ENCODE measurements around the gene RPL29. TPM values are rescaled to one million over a fixed set of nuclear protein-coding genes. Genes with fewer than 3 reads are reported as not detected.

Gene RPL29
- total RNA-seq, 1 donor from 2014 or later = 1,678 TPM

DNA sequence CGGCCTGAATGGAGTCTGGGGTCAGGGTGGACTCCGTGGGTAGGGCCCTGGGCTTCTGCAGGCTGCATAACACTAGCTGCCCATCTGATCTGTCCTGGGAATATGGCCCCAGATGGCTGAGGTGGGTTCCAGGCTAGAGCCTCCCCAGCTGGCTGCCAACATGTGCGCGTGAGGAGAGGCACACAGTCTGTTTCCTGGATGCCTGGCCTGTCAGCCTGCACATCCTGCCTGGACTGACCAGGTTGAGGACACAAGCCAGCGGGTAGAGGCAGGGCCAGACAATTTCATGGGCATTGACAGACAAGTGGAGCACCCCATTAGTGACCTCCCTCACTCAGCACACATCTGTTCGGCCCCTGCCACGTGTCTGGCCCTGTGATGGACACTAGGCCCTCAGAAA lies 29.8 kb upstream of the RPL29 start:
- no peak for TF ChIP-seq POLR2A (IDR thresholded peaks at IDR 0.05)
- TF ChIP-seq, protein P1, sequence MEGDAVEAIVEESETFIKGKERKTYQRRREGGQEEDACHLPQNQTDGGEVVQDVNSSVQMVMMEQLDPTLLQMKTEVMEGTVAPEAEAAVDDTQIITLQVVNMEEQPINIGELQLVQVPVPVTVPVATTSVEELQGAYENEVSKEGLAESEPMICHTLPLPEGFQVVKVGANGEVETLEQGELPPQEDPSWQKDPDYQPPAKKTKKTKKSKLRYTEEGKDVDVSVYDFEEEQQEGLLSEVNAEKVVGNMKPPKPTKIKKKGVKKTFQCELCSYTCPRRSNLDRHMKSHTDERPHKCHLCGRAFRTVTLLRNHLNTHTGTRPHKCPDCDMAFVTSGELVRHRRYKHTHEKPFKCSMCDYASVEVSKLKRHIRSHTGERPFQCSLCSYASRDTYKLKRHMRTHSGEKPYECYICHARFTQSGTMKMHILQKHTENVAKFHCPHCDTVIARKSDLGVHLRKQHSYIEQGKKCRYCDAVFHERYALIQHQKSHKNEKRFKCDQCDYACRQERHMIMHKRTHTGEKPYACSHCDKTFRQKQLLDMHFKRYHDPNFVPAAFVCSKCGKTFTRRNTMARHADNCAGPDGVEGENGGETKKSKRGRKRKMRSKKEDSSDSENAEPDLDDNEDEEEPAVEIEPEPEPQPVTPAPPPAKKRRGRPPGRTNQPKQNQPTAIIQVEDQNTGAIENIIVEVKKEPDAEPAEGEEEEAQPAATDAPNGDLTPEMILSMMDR (IDR thresholded peaks at IDR 0.05) = no peak
- no peak for TF ChIP-seq POLR2AphosphoS5 (IDR thresholded peaks at IDR 0.05; ENCODE audit: insufficient read depth in 1 of 2, low read depth in 1 of 2)
- intact Hi-C loops (cut with DNase I) = no loop called here
- Histone ChIP-seq H3K36me3 (no peaks in the 10 kb centered on the region), H3K27ac (no peak overlapping the region), H3K4me1 (peaks cover 26% of the 10 kb centered on the region), H3K27me3 (no peaks in the 10 kb centered on the region), H3K4me3 (no peak overlapping the region), H3K9me3 (no peaks in the 10 kb centered on the region)
- DNase-seq (ENCODE audit: extremely low spot score in 2 of 2) = no peak

DNA sequence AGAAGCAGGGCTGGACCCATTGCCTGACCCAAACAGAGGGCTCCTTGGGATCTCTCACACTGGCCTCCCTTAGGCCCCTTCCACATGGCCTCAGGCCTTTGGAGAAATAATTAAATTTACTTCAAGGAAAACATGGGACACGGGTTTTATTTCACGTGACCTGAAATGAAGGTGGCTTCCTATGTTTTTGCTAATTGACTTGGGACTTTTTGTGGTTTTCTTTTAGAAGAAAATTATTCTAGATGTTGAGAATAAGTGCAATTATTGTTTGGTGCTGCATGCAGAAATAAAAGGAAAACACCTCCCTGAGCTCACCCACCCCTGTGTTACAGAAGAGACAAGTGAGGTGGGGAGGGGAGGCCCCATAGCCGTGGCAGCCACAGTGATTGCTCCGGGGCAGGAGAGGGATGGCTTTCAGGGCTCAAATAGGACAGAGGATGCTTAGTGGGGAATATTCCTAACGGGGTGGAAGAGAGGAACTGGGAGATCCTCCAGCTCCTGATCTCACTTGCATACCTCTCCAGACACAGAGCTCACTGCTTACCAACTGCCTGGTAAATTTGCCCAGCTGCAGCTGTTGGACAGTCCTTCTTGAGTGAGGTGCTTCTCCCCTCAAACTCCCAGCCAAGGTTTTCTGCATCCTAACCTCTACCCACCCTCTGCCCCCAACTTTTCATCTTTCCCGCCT lies 29.2 kb upstream of the RPL29 start:
- Histone ChIP-seq H3K36me3 (no peaks in the 10 kb centered on the region), H3K27ac (no peak overlapping the region), H3K9me3 (no peaks in the 10 kb centered on the region), H3K4me1 (peaks cover 28% of the 10 kb centered on the region), H3K27me3 (no peaks in the 10 kb centered on the region), H3K4me3 (no peak overlapping the region)
- TF ChIP-seq POLR2AphosphoS5 (IDR thresholded peaks at IDR 0.05; ENCODE audit: insufficient read depth in 1 of 2, low read depth in 1 of 2) (no peak), POLR2A (IDR thresholded peaks at IDR 0.05) (no peak)
- TF ChIP-seq, protein P1 (IDR thresholded peaks at IDR 0.05) = no peak
- intact Hi-C loops (cut with DNase I) = no loop called here
- DNase-seq (ENCODE audit: extremely low spot score in 2 of 2) = no peak

DNA sequence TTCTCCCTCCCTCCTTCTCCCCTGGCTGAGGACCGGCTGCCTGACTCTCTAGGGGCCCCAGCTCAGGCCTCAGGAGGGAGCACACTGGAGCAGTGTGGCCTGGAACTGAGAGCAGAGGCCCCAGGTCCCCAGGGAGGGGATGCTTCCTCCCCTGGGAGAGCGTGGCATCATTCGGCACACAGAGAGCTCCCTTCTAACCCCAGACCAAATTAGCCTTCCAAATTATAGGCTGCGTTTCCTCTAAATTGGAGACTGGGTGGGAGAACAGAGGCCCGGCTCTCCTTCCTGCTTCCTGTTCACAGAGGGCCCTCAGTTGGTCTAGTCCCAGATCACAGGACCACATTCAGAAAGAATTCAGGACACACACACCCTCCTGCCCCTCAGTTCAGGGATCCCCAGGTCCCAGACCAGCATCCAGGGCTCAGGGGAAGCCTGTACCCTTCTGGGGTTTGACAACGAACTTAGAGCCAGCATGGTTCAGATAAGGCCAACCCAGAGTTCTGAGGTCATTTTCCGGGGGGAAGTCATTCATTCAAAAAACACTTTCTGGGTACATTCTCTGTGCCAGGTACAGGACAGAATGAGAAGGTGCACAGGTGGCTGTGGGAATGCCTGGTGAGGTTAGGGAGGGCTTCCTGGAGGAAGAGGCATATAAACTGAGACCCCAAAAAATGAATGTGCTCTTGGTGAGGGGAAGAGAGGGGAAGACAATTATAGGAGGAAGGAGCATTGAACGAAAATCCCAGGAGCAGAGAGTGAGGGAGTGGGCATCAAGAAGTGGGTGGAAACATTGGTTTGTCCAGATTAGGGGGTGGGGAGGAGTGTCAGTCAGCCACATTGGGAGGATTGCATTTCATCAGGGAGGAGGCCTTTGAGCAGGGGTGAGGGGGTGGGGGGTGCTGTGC lies 28.4 kb upstream of the RPL29 start:
- no peak for DNase-seq (ENCODE audit: extremely low spot score in 2 of 2)
- Histone ChIP-seq H3K4me1 (peaks cover 33% of the 10 kb centered on the region), H3K9me3 (no peaks in the 10 kb centered on the region), H3K4me3 (no peak overlapping the region), H3K27ac (no peak overlapping the region), H3K27me3 (no peaks in the 10 kb centered on the region), H3K36me3 (no peaks in the 10 kb centered on the region)
- no peak for TF ChIP-seq POLR2A (IDR thresholded peaks at IDR 0.05)
- TF ChIP-seq, protein P1 (IDR thresholded peaks at IDR 0.05) = no peak
- no peak for TF ChIP-seq POLR2AphosphoS5 (IDR thresholded peaks at IDR 0.05; ENCODE audit: insufficient read depth in 1 of 2, low read depth in 1 of 2)
- intact Hi-C loops (cut with DNase I) = no loop called here

DNA sequence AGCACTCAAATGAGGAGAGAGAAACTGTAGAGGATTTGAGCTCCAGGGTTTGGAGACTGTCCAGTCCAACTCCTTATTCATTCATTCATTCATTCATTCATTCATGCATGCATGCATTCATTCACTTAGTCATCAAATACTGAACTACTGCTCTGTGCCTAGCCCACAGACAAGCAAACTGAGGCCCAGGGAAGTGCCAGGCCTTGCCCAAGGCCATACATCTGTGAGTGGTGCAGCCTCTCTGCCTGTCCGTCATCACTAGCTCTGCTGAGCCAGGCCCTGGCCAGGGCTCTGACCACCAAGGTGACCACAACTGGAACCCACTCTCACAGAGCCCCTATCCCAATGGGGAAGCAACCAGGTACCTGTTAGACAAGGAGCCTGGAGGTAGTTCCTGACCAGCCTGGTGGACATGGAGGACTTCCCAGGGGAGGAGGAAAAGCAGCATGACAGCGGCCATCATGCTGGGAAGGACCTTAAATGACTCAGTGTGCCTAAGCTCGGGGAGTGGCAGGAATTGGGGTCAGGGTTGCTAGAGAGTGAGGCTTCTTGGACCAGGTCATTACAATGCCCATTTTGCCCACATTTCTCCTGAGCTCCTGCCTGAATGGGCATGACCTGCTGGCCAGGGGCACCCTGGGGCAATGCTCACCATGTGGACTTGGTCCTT lies 27.5 kb upstream of the RPL29 start:
- no peaks in the 10 kb centered on the region for H3K9me3 ChIP-seq
- DNase-seq (ENCODE audit: extremely low spot score in 2 of 2) = no peak
- intact Hi-C loops (cut with DNase I) = no loop called here
- no peak overlapping the region for H3K4me3 ChIP-seq
- H3K4me1 ChIP-seq = peaks cover 25% of the 10 kb centered on the region
- no peak for TF ChIP-seq POLR2A (IDR thresholded peaks at IDR 0.05)
- no peak for TF ChIP-seq POLR2AphosphoS5 (IDR thresholded peaks at IDR 0.05; ENCODE audit: insufficient read depth in 1 of 2, low read depth in 1 of 2)
- TF ChIP-seq, protein P1 (IDR thresholded peaks at IDR 0.05) = no peak
- no peaks in the 10 kb centered on the region for H3K36me3 ChIP-seq
- H3K27me3 ChIP-seq = no peaks in the 10 kb centered on the region
- no peak overlapping the region for H3K27ac ChIP-seq
